22Rv1 (cell line): ENCODE results near the gene MRGPRD.

ENCODE experiments used
- H3K27ac ChIP-seq: fragments of 450-650 bp; 2 replicates; pipeline ENCODE4 v1.5.1; 2017
- ZFX ChIP-seq: fragments of 450-650 bp; IDR thresholded peaks from 2 replicates; pipeline ENCODE4 v1.6.1; 2017; ENCODE audit warnings: antibody characterized with exemption, borderline replicate concordance
- TF ChIP-seq, protein P1 (sequence below): fragments of 450-650 bp; IDR thresholded peaks from 2 replicates; pipeline ENCODE4 v1.5.1; 2017; ENCODE audit warnings: mild to moderate bottlenecking

Gene MRGPRD

DNA sequence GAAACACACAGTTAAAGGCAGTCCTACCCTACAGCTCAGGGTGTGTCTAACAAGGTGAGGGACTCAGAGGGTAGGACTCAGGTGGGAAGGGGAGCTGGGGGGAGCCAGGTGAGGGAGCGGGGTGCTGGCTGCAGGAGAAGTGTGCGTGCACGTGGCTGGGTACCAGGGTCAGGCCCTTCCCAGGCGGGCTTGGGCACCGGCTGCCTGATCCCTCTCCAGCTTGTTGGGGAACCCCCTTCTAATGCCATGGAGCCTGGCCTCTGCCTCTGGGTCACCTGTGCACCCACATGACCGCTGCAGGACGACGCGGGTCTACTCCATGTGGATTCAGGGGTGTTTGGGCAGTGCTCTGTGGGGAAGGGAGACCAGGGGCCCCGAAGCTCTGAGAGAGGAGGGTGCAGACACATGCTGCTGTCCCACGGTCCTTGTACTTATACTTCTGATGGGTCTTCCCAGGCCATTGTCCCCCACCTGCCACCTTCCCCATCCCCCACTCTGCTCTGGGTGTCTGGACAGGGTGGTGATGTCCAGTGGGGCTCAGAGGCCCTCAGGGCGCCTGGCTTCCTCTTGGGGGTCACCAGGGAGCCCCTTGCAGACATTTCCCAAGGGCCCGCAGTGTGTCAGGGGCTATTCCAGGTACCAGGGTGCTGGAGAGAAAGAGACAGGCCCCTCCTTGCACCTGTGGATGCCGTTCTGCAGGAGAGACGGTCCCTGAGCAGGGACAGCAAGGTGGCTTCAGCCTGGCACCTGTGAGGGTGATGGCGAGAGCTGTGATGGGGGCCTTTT lies 10.4 kb upstream of the MRGPRD start:
- TF ChIP-seq ZFX, result no peak
- H3K27ac ChIP-seq, result no peak overlapping the region

DNA sequence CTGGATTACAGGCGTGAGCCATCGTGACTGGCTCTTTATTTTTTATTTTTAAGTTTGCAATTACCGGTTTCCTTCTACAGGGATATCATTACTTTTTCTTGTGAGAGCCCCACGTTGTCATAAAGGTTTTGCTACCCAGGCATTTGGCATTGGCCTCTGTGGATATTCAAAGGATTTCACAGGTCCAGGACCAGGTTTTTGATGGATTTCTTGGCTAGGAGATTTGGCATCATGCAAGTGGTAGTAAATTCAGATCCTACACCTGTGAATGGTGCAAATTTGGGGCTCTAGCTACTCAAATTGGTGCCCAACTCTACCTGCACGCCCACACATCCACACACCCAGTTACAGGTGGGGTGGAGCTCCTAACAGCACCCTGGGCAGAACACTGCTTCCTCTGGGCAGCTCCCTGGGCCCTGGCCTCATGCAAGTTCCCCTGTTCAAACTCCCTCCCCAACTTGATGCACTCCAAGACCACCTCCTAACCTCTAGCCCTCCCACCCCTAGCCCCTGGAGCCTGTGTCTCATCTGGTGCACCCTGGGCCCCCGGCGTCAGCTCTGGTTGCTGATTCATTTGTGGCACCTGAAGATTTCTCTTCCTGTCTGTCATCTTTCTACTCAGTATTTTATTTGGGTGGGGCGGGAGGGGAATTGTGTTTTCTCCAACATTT lies 9.3 kb upstream of the MRGPRD start:
- H3K27ac ChIP-seq, result no peak overlapping the region
- TF ChIP-seq, protein P1, sequence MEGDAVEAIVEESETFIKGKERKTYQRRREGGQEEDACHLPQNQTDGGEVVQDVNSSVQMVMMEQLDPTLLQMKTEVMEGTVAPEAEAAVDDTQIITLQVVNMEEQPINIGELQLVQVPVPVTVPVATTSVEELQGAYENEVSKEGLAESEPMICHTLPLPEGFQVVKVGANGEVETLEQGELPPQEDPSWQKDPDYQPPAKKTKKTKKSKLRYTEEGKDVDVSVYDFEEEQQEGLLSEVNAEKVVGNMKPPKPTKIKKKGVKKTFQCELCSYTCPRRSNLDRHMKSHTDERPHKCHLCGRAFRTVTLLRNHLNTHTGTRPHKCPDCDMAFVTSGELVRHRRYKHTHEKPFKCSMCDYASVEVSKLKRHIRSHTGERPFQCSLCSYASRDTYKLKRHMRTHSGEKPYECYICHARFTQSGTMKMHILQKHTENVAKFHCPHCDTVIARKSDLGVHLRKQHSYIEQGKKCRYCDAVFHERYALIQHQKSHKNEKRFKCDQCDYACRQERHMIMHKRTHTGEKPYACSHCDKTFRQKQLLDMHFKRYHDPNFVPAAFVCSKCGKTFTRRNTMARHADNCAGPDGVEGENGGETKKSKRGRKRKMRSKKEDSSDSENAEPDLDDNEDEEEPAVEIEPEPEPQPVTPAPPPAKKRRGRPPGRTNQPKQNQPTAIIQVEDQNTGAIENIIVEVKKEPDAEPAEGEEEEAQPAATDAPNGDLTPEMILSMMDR, result no peak
- TF ChIP-seq ZFX, result no peak

DNA sequence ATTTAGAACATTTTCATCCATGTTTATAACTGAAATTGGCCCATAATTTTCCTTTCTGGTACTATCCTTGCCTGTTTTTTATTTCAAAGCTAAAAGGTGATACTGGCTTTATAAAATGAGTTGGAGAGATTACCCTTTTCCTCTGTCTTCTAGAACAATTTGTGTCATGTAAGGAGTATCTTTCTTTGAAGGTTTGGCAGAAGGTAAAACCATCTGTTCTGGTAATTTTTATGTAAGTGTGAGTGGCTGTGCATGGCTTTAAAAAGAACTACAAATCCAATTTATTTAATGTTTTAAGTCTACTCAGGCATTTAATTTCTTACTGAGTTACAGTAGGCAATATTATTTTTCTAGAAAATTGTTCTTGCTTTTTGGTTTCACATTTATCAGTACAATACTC lies 7.7 kb upstream of the MRGPRD start:
- no peak overlapping the region for H3K27ac ChIP-seq
- TF ChIP-seq ZFX, result no peak
- TF ChIP-seq, protein P1, result no peak

GRCh38 chr11:68987211-68987610 lies 6.4 kb upstream of the MRGPRD start:
- no peak overlapping the region for H3K27ac ChIP-seq
- no peak for TF ChIP-seq ZFX
- TF ChIP-seq, protein P1, result no peak

GRCh38 chr11:68983801-68984200 lies 3.0 kb upstream of the MRGPRD start:
- H3K27ac ChIP-seq, result no peak overlapping the region
- TF ChIP-seq ZFX, result no peak
- TF ChIP-seq, protein P1, result no peak

GRCh38 chr11:68982134-68982533 lies 1.3 kb upstream of the MRGPRD start:
- TF ChIP-seq, protein P1, result no peak
- no peak for TF ChIP-seq ZFX
- no peak overlapping the region for H3K27ac ChIP-seq

GRCh38 chr11:68979931-68980775 lies 633 bp downstream of the MRGPRD start:
- no peak overlapping the region for H3K27ac ChIP-seq
- no peak for TF ChIP-seq ZFX
- TF ChIP-seq, protein P1, result no peak
